DMS79 treated with DMSO at 0.1 percent for 48 hours (cell line): ENCODE measurements around the gene DQX1.

Experiments
- DNase-seq: peaks from one replicate; lab custom pipeline; 2025; lab: John Stamatoyannopoulos, UW

Gene DQX1

GRCh38 chr2:74554820-74555531 is 28.9 kb upstream of the DQX1 start:
- DNase-seq: peak; percentile 39

DNA sequence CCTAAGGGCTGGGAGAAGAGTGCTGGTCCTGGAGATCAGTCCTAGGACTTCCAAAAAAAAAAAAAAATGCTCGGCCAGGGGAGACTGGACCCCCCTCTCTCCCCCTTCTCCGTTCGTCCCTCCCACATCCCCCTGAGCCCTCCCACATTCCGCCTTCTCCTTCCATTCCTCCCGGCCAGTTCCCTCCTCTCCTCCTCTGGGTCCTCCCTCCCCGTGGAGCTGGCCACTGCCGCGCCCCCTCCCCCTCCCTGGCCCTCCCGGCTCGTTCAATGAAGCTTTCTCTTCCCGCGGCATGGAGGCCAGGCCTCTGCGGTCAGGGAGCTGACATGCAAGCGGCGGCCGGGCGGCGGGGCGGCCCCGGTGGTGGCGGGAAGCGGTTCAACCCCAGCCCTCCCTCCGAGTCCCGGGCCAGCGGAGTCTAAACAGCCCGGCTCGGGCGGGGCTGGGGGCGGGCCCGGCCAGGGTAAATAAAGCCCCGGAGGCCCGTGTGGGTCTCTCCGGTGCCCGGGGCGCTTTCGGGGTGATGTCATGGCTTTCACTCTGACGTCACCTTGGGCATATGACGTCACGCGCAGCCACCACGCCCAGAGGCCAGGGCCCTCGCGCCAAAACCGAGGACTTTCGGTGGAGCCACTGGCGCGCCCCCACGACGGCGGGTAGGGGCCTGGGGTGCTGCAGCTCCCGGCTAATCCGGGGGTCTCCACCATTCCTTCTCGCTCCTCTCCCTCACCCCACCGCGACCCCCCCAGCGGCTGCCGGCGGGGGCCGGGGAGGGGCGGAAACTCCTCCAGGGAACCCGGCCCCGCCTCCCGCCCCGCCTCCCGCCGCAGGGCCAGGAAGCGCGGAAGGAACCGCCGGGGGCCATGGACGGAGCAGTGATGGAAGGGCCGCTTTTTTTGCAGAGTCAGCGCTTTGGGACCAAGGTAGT is 28.1 kb upstream of the DQX1 start, which contains the start of the genes DOK1 and LOXL3:
DOK1 (plus strand) TSS at position 829 of the 928 bp plus-strand sequence; CDS start at position 864, 35 bp downstream.
LOXL3 (minus strand) TSS at position 51 of the 928 bp plus-strand sequence. CDS start 1,308 bp downstream, outside the sequence.
- peak; percentile 66 for DNase-seq

GRCh38 chr2:74552914-74553811 is 27.1 kb upstream of the DQX1 start:
- DNase-seq: no peak

- no peak for DNase-seq
Measured at GRCh38 chr2:74551942-74552913, 26.2 kb upstream of the DQX1 start.

GRCh38 chr2:74551530-74551929 is 25.5 kb upstream of the DQX1 start:
- no peak for DNase-seq

DNA sequence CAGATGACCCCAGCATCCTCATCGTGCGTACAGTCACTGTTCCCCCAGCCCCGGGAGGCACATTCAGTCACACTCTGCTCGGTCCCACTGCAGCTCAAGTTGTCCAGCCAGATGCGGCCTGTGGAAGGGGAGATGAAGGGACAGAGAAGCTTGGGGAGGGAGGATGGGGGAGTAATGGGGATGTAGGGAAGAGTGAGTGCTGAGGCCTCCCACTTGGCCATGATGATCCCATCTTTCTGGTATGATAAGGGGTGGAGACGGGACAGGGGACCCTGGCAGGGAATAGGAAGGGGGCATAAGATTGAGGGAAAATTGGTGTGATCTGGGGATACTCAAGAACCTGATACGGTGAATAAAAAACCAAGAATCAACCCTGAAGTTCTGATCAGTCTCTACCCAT is 24.2 kb upstream of the DQX1 start:
- DNase-seq: no peak

GRCh38 chr2:74548900-74549826 is 23.1 kb upstream of the DQX1 start:
- DNase-seq: peak; percentile 56

- peak; percentile 64 for DNase-seq
Measured at GRCh38 chr2:74548285-74548899, 22.4 kb upstream of the DQX1 start.

DNA sequence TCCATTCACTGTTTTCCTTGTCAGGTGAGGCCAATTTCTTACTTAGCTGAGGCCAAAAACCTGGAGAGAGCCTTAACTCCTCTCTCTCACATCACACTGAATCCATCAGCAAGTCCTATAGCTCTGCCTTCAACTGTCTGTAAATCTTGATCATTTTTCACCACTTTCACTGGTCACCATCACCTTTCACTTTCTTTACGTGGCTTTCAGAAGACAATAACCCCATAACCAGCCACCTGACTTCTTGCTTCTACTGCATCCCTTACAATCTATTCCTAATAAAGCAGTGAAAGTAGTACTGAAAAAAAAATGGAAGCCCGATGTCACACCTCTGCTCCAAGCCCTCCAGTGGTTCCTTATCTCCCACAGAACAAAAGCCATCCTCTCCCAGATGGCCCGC is 20.0 kb upstream of the DQX1 start:
- DNase-seq: no peak

- no peak for DNase-seq
Measured at GRCh38 chr2:74544634-74545033, 18.6 kb upstream of the DQX1 start.

DNA sequence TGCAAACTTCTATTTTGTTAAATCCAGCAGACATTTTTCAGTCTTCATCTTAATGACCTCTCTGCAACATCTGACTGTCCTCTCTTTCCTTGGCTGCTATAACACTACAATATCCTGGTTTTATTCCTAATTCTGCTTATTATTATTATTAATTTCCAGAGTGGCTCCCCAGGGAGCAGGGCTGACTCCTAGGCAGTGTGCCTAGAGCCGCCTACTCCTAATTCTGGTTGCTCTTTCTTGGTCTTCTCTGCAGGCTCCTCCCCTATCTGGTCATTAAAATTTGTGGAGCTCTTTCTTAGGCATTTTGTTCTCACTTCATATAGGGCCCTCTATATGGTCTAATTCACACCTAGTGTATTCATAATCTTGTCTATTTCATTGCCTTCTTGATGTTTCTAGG is 16.9 kb upstream of the DQX1 start:
- no peak for DNase-seq

DNA sequence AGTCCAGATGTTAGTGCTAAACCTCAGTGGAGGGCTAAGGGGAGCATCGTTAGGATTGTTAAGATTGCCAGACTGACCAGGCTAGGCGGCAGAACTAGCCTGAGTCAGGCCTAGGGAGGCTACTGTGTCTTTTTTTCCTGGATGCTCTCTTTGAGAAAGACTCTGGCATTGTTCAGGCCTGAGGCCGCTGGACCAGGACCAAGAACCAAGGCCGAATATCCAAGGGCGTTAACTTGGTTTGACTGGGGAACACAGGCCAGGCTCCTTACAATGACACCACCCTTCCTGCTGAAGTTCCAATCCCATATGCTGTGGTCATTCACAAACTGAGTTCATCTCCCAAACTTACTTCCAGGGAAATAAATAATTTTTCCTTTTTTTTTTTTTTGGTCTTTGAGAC is 14.3 kb upstream of the DQX1 start:
- no peak for DNase-seq

DNA sequence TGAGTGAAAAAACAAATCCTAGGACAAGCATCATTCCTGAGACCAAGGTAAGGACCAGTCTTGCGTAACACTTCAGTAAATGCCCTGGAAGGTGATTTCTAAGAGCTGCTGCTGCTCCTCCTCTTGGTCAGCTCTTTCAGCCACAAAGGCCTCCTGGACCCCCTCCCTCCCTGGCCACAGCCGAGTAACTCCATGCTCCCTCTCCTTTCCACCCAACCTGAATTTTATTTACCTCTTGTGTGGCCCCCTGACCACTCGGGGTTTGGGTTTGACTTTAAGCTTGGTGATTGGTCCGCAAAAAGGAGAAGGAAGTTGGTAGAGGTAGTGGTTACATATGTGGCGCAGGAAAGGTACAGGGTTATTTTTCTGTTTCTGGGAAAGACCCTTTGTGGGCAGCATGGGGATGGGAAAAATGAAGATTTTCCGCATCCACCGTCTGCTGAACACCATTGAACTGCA is 12.9 kb upstream of the DQX1 start:
- DNase-seq: no peak

GRCh38 chr2:74537140-74537539 is 11.1 kb upstream of the DQX1 start:
- no peak for DNase-seq

DNA sequence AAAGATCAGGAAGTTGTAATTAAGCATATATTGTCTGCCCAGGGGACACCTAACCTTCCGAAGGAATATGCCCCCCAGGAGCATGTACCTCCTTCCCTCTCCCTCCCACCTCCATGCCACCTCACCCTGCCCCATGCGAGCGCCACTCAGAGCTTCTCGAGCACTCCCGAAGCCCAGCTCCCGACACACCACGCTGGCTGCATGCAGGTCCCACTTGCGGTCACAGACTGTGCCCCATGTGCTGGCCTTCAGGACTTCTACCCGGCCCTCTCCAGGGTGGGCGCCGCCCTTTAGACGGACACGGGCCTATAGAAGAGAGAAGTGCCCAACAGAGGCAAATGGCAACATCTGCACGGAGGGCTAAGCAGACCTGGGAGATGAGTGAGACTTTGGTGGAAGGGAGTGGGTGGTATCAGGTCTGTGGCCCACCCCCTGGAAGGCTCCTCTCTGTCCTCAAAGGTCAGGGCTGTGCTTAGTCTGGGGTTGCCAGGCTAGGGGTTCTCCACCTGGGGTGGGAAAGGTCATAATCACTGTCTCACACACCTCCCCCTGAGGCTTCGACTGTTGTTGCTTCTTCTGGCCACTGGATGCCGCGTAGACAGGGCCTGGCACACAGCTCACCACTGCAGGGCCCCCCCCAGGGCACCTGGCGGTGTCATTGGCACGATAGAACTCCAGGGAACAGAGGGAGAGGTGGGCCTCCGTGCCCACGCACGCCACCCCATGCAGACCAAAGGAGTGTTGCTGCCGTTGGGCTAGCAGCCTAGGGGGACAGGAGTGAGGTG is 10.3 kb upstream of the DQX1 start:
- DNase-seq: no peak

DNA sequence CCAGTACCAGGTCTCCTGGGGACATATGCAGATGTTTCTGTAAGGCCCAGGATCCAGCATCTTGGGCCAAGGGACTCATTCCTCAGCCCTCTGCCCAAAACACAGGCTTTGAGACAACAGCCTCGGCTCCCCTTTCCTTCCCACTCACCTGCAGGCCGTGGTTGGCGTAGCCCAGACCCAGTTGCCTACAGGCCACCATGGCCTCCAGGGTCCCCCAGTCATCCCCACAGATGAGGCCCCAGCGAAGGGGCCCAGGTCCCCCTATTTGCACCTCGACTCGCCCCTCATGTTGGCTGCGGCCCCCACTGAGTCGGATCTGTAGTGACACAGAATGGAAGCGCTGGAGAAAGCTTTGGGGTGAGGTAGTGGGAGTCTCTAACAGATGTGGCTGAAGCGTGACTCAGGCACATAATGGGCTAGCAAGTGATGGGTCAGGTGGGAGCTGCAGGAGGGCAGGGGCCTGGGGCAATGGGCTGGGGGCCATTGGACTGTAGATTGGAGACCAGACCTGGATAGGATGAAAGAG is 9.5 kb upstream of the DQX1 start:
- DNase-seq: no peak

- DNase-seq: no peak
Measured at GRCh38 chr2:74534411-74534810, 8.4 kb upstream of the DQX1 start.

GRCh38 chr2:74533464-74533863 is 7.4 kb upstream of the DQX1 start:
- DNase-seq: no peak
